HG03280 (cell line): ENCODE data around the gene CAV2.

Source experiments
- ATAC-seq: cut with Tn5 transposase; IDR thresholded peaks from one replicate; pipeline ENCODE4 v1.9.1; 2021; ENCODE audit warnings: mild to moderate bottlenecking, moderate library complexity; ENCODE audit not compliant: unreplicated experiment

The CAV2 gene

GRCh38 chr7:116545411-116545993, 46.0 kb downstream of the CAV2 start:
- no peak for ATAC-seq

GRCh38 chr7:116546054-116546453, 46.5 kb downstream of the CAV2 start:
- ATAC-seq, result no peak

- ATAC-seq, result no peak
These were observed 47.4 kb downstream of the CAV2 start for GRCh38 chr7:116546916-116547315.

- ATAC-seq, result no peak
These were observed 47.8 kb downstream of the CAV2 start for GRCh38 chr7:116547347-116547746.

GRCh38 chr7:116548506-116548905, 49.0 kb downstream of the CAV2 start:
- ATAC-seq, result peak; percentile 91

GRCh38 chr7:116549370-116549769, 49.8 kb downstream of the CAV2 start:
- ATAC-seq, result no peak

GRCh38 chr7:116551692-116552091, 52.2 kb downstream of the CAV2 start:
- ATAC-seq, result no peak

- no peak for ATAC-seq
These were observed 53.1 kb downstream of the CAV2 start for GRCh38 chr7:116552602-116553001.

- no peak for ATAC-seq
These were observed 53.8 kb downstream of the CAV2 start for GRCh38 chr7:116553168-116553964.

GRCh38 chr7:116554436-116554835, 54.9 kb downstream of the CAV2 start:
- no peak for ATAC-seq

GRCh38 chr7:116554911-116555310, 55.4 kb downstream of the CAV2 start:
- ATAC-seq, result no peak

- ATAC-seq, result no peak
These were observed 57.6 kb downstream of the CAV2 start for GRCh38 chr7:116557066-116557585.

GRCh38 chr7:116557901-116558300, 58.4 kb downstream of the CAV2 start:
- ATAC-seq, result no peak
